ENCODE results near the gene PHACTR1.

The PHACTR1 gene

GRCh38 chr6:13273202-13273930 lies 556.8 kb downstream of the PHACTR1 start:
- in situ Hi-C loops (cut with HindIII; ENCODE audit: low sequenced_read_pairs): no loop called here

- in situ Hi-C loops (cut with HindIII; ENCODE audit: low sequenced_read_pairs): no loop called here
These were observed 557.6 kb downstream of the PHACTR1 start for GRCh38 chr6:13273931-13274706.

- in situ Hi-C loops (cut with HindIII; ENCODE audit: low sequenced_read_pairs): no loop called here
These were observed 558.3 kb downstream of the PHACTR1 start for GRCh38 chr6:13274707-13275434.

- in situ Hi-C loops (cut with HindIII; ENCODE audit: low sequenced_read_pairs): no loop called here
These were observed 558.9 kb downstream of the PHACTR1 start for GRCh38 chr6:13275435-13275989.

- in situ Hi-C loops (cut with HindIII; ENCODE audit: low sequenced_read_pairs): no loop called here
These were observed 560.7 kb downstream of the PHACTR1 start for GRCh38 chr6:13277231-13277630.

GRCh38 chr6:13278164-13278563 lies 561.6 kb downstream of the PHACTR1 start:
- in situ Hi-C loops (cut with HindIII; ENCODE audit: low sequenced_read_pairs): no loop called here

GRCh38 chr6:13278991-13279390 lies 562.4 kb downstream of the PHACTR1 start:
- in situ Hi-C loops (cut with HindIII; ENCODE audit: low sequenced_read_pairs): no loop called here

- in situ Hi-C loops (cut with HindIII; ENCODE audit: low sequenced_read_pairs): no loop called here
These were observed 563.7 kb downstream of the PHACTR1 start for GRCh38 chr6:13280254-13280653.

GRCh38 chr6:13281686-13282085 lies 565.1 kb downstream of the PHACTR1 start:
- in situ Hi-C loops (cut with HindIII; ENCODE audit: low sequenced_read_pairs): no loop called here

- in situ Hi-C loops (cut with HindIII; ENCODE audit: low sequenced_read_pairs): no loop called here
These were observed 566.0 kb downstream of the PHACTR1 start for GRCh38 chr6:13282393-13283069.

GRCh38 chr6:13283331-13283730 lies 566.8 kb downstream of the PHACTR1 start:
- in situ Hi-C loops (cut with HindIII; ENCODE audit: low sequenced_read_pairs): no loop called here

GRCh38 chr6:13284646-13285045 lies 568.1 kb downstream of the PHACTR1 start:
- in situ Hi-C loops (cut with HindIII; ENCODE audit: low sequenced_read_pairs): no loop called here

GRCh38 chr6:13285705-13286104 lies 569.1 kb downstream of the PHACTR1 start:
- in situ Hi-C loops (cut with HindIII; ENCODE audit: low sequenced_read_pairs): no loop called here

- in situ Hi-C loops (cut with HindIII; ENCODE audit: low sequenced_read_pairs): no loop called here
These were observed 569.6 kb downstream of the PHACTR1 start for GRCh38 chr6:13286181-13286580.

- in situ Hi-C loops (cut with HindIII; ENCODE audit: low sequenced_read_pairs): no loop called here
These were observed 570.5 kb downstream of the PHACTR1 start for GRCh38 chr6:13287104-13287503.

- in situ Hi-C loops (cut with HindIII; ENCODE audit: low sequenced_read_pairs): no loop called here
These were observed 571.9 kb downstream of the PHACTR1 start for GRCh38 chr6:13288481-13288880.

- in situ Hi-C loops (cut with HindIII; ENCODE audit: low sequenced_read_pairs): no loop called here
These were observed 572.4 kb downstream of the PHACTR1 start for GRCh38 chr6:13288969-13289391.

GRCh38 chr6:13289789-13290318 lies 573.3 kb downstream of the PHACTR1 start:
- in situ Hi-C loops (cut with HindIII; ENCODE audit: low sequenced_read_pairs): no loop called here

GRCh38 chr6:13290335-13290734 lies 573.8 kb downstream of the PHACTR1 start:
- in situ Hi-C loops (cut with HindIII; ENCODE audit: low sequenced_read_pairs): no loop called here

- in situ Hi-C loops (cut with HindIII; ENCODE audit: low sequenced_read_pairs): no loop called here
These were observed 576.2 kb downstream of the PHACTR1 start for GRCh38 chr6:13292774-13293173.

Data from DLD1 (cell line).